Peyer's patch (tissue), 4 donors: ENCODE results near the gene AQP11. TPM values are rescaled to one million over a fixed set of nuclear protein-coding genes. Genes with fewer than 3 reads are reported as not detected.

Experiments used
- DNase-seq, 3 donors: peaks; one replicate each; pipeline ENCODE4 v3.0.0-alpha.2; 2017 to 2019
- H3K27ac ChIP-seq, 4 donors: fragments of 200-600 bp; sonication (generic); one replicate each; pipeline ENCODE4 v1.5.1; 2016 to 2019
- H3K27me3 ChIP-seq, 2 donors: fragments of 200-600 bp; sonication (generic); one replicate each; pipeline ENCODE4 v1.5.1; 2019
- H3K36me3 ChIP-seq, 3 donors: fragments of 200-600 bp; sonication (generic); one replicate each; pipeline ENCODE4 v1.5.1; 2016 to 2019
- H3K4me1 ChIP-seq, 4 donors: fragments of 200-600 bp; sonication (generic); one replicate each; pipeline ENCODE4 v1.5.1; 2016 to 2019
- H3K4me3 ChIP-seq, 4 donors: fragments of 200-600 bp; sonication (generic); 1 replicate in 3 of 4; 2 replicates in 1 of 4; pipeline ENCODE4 v1.5.1; 2016 to 2019; ENCODE audit warnings: mild to moderate bottlenecking in 1 of 4
- H3K9me3 ChIP-seq, 4 donors: fragments of 200-600 bp; sonication (generic); one replicate each; pipeline ENCODE4 v1.5.1; 2016 to 2019; ENCODE audit warnings: mild to moderate bottlenecking in 1 of 4
- CTCF ChIP-seq, 6 experiments: fragments of 450-650 bp in 4 of 6; fragments of 200-600 bp in 2 of 6; sonication (generic) in 1 of 6; IDR thresholded peaks; one replicate each; pipeline ENCODE4 v1.5.1; 2017 to 2019; ENCODE audit warnings: antibody characterized with exemption in 6 of 6, mild to moderate bottlenecking in 3 of 6, moderate library complexity in 1 of 6
- POLR2A ChIP-seq, 2 donors: fragments of 450-650 bp; IDR thresholded peaks; one replicate each; pipeline ENCODE4 v1.5.1; 2017; ENCODE audit warnings: antibody characterized with exemption in 2 of 2, mild to moderate bottlenecking in 2 of 2, moderate library complexity in 2 of 2
- small RNA-seq, 2 donors: library from RNA; depleted of rRNA; stranded (forward); fragments of <200 nt; gene quantifications; one replicate each; pipeline ENCODE3, GENCODE V24; 2016
- total RNA-seq, 4 donors: library from RNA; depleted of rRNA; stranded (reverse); fragments of >200 nt; gene quantifications; one replicate each; pipeline ENCODE4 v1.1.0, GENCODE V29; 2016

The AQP11 gene
- total RNA-seq, 4 donors from 2014 or later = 5.0 to 62.0 (median 18.0) TPM

DNA sequence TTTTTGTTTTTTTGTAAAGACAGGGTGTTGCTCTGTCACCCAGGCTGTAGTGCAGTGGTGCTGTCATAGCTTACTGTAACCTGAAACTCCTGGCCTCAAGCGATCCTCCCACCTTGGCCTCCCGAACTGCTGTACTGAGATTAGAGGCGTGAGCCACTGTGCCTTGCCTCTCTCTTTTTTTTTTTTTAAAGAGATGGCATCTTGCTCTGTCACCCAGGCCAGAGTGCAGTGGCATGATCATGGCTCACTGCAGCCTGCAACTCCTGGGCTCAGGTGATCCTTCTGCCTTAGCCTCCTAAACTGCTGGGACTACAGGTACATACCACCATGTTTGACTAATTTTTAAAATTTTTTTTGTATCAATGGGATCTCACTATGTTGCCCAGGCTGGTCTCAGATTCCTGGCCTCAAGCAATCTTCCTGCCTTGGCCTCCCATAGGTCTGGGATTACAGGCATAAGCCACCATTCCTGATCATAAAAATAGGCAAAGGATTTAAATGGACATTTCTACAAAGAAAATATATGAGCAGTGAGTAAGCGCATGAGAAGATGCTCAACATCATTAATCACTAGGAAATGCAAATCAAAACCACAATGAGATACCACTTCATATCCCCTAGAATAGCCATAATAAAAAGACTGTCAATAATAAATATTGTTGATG is 65.1 kb downstream of the AQP11 start:
- Histone ChIP-seq H3K27ac (no peak overlapping the region), H3K36me3 (no peaks in the 10 kb centered on the region), H3K4me1 (peaks cover 0 to under 1% (median 0%) of the 10 kb centered on the region in 4 donors), H3K27me3 (no peaks in the 10 kb centered on the region), H3K9me3 (no peaks in the 10 kb centered on the region), H3K4me3 (no peak overlapping the region)
- TF ChIP-seq CTCF (IDR thresholded peaks at IDR 0.05) (no peak), POLR2A (IDR thresholded peaks at IDR 0.05) (no peak)
- no peak for DNase-seq

- TF ChIP-seq CTCF (IDR thresholded peaks at IDR 0.05) (no peak), POLR2A (IDR thresholded peaks at IDR 0.05) (no peak)
Measured at GRCh38 chr11:77656362-77656761, 66.6 kb downstream of the AQP11 start.

DNA sequence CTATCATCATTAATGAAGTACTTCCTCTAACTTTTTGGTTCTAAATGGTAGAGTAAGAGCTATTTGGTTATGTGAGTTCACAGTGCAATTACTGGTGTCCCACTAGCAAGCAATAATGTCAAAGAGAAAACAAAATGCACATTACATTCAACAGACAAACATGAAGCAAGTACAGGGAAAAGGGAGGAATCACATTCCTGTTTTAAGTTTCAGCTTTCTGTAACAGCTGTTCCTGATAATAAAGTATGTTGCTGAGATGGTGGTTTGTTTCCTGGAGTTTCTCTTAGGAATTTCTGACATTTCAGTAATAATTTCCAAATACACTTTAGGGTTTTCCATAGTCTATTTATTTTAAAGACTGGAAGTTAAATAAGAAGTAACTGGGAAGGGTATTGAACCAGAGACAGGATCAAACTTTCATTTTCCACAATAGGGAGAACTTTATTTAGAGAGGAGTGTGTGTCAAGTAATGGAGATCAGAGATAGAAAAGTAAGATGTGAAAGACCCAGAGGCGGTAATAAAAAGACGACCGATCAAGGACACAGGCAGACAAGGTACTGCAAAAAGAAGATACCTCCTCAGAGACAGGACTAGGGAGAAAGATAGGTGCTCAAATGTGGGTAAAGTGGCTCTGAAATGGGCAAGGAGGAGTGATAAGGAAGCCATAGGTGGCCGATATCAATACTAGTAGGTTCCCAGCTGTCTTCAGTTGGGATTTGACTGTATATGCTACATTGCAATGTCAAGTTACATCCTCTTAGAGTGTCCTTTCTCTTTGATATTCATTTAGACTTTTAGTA is 68.7 kb downstream of the AQP11 start:
- no peak for DNase-seq
- TF ChIP-seq POLR2A (IDR thresholded peaks at IDR 0.05) = no peak
- no peak for TF ChIP-seq CTCF (IDR thresholded peaks at IDR 0.05)

More at GRCh38 chr11:77656362-77656761, 66.6 kb downstream of the AQP11 start:
- no peak overlapping the region for H3K4me3 ChIP-seq
- no peak overlapping the region for H3K27ac ChIP-seq
- H3K36me3 ChIP-seq = no peaks in the 10 kb centered on the region
- H3K9me3 ChIP-seq = no peaks in the 10 kb centered on the region
- DNase-seq = no peak
- H3K27me3 ChIP-seq = no peaks in the 10 kb centered on the region
- H3K4me1 ChIP-seq = no peaks in the 10 kb centered on the region

More for the DNA sequence above, 68.7 kb downstream of the AQP11 start:
- H3K27me3 ChIP-seq = no peaks in the 10 kb centered on the region
- H3K9me3 ChIP-seq = no peaks in the 10 kb centered on the region
- no peaks in the 10 kb centered on the region for H3K36me3 ChIP-seq
- no peak overlapping the region for H3K4me3 ChIP-seq
- H3K27ac ChIP-seq = no peak overlapping the region
- H3K4me1 ChIP-seq = no peaks in the 10 kb centered on the region

Small RNA genes lying within 50 kb of the gene (small RNA-seq; reads per million reads assigned to genes)
- gene RNU7-59P = 0 reads per million in 2 donors

Other genes with a start within 250 kb of the AQP11 start
- 100 to 1,000 TPM in 2 of 4 donors, 10 to 100 TPM in 2; 60.2 to 127 (median 103) TPM for gene PAK1, start 115.9 kb upstream of the AQP11 start, total RNA-seq
- 10 to 100 TPM; 33.0 to 90.0 (median 56.7) TPM for gene CLNS1A, start 47.8 kb downstream of the AQP11 start, total RNA-seq
- 100 to 1,000 TPM in 1 of 4 donors, 10 to 100 TPM in 3; 38.4 to 129 (median 70.5) TPM for gene RSF1, start 230.8 kb downstream of the AQP11 start, total RNA-seq
- 10 to 100 TPM in 2 of 4 donors, 1 to 10 TPM in 1, not detected in 1; 9.0 to 16.6 (median 14.8) TPM for gene AAMDC, start 231.2 kb downstream of the AQP11 start, total RNA-seq